Stimulated activated CD4-positive, alpha-beta T cell treated with anti-CD3 and anti-CD28 coated beads, Interleukin-15, amount 100 ng/mL, for 1 hour (primary cell): ENCODE data around the gene RNF183.

Source experiments
- DNase-seq, 2 donors: peaks; one replicate each; pipeline ENCODE4 v3.0.0-alpha.2; 2020; ENCODE audit warnings: low read depth in 1 of 2, low spot score in 1 of 2

RNF183 gene, protein sequence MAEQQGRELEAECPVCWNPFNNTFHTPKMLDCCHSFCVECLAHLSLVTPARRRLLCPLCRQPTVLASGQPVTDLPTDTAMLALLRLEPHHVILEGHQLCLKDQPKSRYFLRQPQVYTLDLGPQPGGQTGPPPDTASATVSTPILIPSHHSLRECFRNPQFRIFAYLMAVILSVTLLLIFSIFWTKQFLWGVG

GRCh38 chr9:113302792-113303418 is at the start of gene RNF183:
Gene RNF183 (minus strand): TSS chr9:113303376. CDS start chr9:113298184, 5,192 bp downstream.
- DNase-seq, result no peak

GRCh38 chr9:113352411-113352810 is 49.2 kb upstream of the RNF183 start:
- no peak for DNase-seq

DNA sequence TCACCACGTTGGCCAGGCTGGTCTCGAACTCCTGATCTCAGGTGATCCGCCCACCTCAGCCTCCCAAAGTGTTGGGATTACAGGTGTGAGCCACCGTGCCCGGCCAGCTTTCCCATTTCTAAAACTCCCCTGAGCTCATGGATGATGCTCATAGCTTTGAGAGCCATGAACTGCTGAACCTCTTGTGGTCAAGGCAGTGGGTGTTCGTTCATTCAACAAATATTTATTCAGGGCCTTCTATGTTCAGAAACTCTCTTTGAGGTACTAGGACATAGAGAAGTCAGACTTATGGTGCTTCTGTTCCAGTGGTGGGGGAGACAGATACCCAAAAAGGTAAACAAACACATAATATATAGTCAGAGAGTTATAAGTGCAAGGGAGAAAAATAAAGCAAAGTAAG is 48.8 kb upstream of the RNF183 start:
- DNase-seq, result no peak

- DNase-seq, result no peak
Measured at GRCh38 chr9:113350937-113351336, 47.8 kb upstream of the RNF183 start.

- DNase-seq, result no peak
Measured at GRCh38 chr9:113350107-113350661, 47.0 kb upstream of the RNF183 start.

DNA sequence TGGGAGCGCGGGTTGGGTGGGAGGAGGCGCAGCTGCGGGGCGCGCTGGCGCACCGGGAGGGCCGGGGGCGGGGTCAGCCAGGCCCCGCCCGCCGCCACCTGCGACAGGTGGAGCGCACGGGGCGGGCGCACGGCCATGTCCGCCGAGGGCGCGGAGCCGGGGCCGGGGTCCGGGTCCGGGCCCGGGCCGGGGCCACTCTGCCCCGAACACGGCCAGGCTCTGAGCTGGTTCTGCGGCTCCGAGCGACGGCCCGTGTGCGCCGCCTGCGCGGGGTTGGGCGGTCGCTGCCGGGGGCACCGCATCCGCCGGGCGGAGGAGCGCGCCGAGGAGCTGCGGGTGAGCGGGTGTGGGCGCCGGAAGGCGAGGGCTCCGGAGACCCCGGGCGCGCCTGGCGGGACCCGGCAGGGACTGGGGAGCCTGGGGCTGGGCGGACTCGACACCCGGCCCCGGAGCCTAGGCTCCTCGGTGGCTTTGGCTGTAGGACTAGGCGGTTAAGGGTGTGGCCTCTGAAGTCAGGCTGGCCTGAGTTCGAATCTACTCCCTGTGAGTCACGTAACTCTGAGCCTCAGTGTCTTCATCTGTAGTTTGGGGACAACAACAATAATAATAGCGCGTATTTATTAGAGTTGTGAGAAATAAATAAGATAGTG is 46.4 kb upstream of the RNF183 start, which contains the start of gene BSPRY:
TSS of gene BSPRY (plus strand) at position 97 of the 650 bp plus-strand sequence. CDS start at position 136, 39 bp downstream.
- DNase-seq, result no peak

- no peak for DNase-seq
Measured at GRCh38 chr9:113349066-113349444, 45.9 kb upstream of the RNF183 start.

GRCh38 chr9:113348437-113348836 is 45.3 kb upstream of the RNF183 start:
- DNase-seq, result no peak

DNA sequence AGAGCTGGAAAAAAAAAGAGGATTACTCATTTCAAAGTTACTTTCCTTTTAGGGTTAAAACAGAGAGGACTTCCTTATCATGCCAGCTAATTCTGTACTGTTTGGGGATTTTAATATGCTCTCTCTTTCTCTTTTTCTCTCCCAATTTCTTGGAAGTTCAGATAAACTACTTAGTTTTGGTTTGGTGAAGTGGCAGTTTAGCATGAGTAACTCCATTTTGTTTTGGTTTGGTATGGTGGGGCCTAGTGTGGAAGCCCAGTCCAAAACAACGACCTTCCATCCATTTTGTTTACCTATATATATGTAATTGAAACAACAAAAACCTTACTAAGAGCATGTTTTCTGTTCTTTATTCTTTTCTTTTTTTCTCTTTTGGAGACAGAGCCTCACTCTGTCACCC is 42.5 kb upstream of the RNF183 start:
- DNase-seq, result no peak

- DNase-seq, result no peak
Measured at GRCh38 chr9:113345190-113345589, 42.0 kb upstream of the RNF183 start.

DNA sequence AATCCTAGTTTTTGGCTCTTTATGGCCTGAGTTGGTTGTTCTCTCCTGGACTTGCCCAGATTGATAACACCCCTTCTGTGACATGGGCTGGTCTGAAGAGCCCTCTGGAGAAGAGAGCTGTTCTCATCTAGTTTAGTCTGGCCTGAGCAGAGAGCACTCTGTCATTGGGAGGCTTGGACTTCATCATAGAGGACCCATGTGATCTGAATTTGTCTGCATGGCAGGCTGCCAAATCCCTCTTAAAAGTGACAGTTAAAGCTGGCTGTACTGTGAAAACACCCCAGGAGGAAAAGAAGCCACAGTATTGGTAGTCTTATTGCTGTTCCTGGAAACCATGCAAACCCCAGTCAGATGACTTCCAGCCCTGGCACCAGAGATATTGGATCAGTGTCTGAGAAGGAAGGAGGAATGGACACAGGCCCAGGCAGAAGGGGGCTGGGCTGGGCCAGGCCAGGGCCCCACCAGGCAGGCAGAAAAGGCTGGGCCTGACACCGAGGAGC is 40.6 kb upstream of the RNF183 start:
- DNase-seq, result no peak

DNA sequence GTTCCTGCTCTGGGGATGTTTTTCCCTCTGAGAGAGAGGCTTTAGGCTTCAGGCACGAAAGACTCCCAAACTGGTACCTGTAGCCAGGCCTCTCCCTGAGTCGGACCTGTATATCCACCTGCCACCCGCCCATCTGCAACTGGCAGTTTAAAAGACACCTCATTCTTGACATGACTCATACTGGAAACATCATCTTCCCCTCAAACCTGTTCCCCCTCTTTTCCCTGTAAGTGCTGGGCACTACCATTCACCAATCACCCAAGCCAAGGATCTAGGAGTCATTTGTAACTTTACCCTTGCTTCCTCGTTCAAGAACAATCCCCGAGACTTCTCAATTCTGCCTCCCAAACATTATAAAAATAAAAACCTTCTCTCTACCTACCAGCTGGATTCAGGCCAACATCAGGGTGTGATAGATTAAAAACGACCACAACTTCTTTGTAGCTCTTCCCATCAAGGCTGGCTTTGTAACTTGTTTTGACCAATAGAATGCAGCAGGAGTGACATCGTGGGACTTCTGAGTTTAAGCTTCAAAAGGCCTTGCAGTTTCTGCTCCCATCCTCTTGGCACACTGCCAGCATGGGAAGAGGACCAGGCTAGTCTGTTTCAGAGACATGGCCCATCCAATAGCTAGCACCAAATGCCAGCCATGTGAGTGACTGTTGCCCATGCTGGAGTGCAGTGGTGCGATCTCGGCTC is 38.7 kb upstream of the RNF183 start:
- no peak for DNase-seq

DNA sequence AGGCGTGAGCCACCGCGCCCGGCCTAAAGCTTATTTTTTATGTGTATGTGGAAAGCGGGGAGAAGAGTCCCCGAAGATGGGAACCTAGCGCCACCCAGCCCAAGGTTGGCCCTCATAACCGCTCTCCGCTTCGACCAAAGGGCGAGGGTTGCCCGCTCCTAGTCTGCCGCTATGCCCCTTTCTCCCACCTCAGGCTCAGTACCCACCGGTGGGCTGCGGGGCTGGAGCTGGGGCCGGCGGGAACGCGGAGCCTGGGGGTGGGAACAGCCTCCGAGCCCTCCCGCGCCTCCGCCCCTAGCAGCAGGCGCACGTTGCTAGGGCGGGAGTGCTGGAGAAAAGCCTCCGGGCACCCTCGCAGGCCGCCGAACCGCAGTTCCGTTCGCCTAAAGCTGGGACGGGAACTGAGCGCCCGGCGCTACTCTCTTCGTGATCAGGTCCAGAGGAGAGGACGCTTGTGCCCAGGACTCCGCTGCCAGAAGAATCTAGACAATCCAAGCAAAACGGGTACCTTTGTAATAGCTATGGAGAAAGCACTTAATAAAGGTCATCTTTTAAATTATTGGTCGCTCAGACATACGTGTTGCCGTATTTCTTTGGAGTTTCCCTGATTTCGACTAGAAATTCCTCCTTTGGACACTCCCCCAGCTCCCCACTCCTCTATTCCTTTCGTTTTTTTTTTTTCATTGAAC is 37.0 kb upstream of the RNF183 start, which contains the start of gene WDR31:
TSS of gene WDR31 (minus strand) at position 265 of the 689 bp plus-strand sequence. CDS start 8,253 bp downstream, outside the sequence.
- DNase-seq, result peak; percentile 54 to 76

- no peak for DNase-seq
Measured at GRCh38 chr9:113337714-113338113, 34.5 kb upstream of the RNF183 start.

DNA sequence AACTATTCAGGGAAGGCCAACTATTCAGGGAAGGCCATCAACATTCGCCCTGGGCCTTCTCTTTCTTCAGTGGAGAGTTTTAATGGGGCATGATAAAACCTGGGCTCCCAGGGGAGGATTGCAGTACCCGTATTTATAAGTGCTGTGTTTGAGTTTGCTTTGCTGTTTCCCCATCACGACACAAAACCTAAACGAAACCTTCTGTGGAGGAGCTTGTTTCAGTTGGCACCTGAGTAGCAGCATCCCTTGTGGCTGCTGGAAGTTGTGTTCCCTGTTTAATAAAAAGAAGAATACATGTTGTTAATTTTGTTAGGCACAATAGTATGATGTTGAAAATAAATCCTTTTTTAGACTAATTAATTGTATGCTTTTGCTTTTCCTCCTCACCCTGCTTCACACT is 28.6 kb upstream of the RNF183 start:
- DNase-seq, result no peak

GRCh38 chr9:113328045-113328782 is 25.0 kb upstream of the RNF183 start:
- DNase-seq, result no peak

DNA sequence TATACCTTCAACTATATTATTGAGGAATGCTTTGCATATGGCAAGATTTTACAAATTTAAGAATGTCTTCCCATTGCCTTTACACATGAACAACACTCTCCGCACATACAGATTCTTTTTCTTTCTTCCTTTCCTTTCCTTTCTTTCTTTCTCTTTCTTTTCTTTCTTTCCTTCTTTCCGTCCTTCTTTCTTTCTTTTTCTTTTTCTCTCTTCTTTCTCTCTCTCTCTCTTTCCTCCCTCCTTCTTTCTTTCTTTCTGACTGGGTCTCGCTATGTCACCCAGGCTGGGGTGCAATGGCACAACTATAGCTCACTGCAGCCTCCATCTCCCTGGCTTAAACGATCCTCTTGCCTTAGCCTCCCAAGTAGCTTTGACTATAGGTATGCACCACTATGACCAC is 23.1 kb upstream of the RNF183 start:
- DNase-seq, result no peak

GRCh38 chr9:113322671-113323070 is 19.5 kb upstream of the RNF183 start:
- no peak for DNase-seq

GRCh38 chr9:113320051-113320450 is 16.9 kb upstream of the RNF183 start:
- no peak for DNase-seq

GRCh38 chr9:113319054-113319453 is 15.9 kb upstream of the RNF183 start:
- no peak for DNase-seq
